ENCODE measurements around the gene ZNF319.

ZNF319 gene

GRCh38 chr16:57993438-57993837 lies 7.0 kb downstream of the ZNF319 start:
- H4K20me1 ChIP-seq: peaks cover 30 to 72% (median 53%) of the 10 kb centered on the region in 11 experiments; a peak in 21 of 22 replicates
- no peak overlapping the region for H3K4me3 ChIP-seq

GRCh38 chr16:57992084-57992483 lies 8.4 kb downstream of the ZNF319 start:
- peaks cover 10 to 42% (median 21%) of the 10 kb centered on the region in 10 experiments for H3K4me1 ChIP-seq
- TF ChIP-seq Cebpa-rat (IDR thresholded peaks at IDR 0.05): no peak
- no peak overlapping the region for H3K4me3 ChIP-seq
- no peaks in the 10 kb centered on the region for H3K9me3 ChIP-seq (replicated peaks in 1 of 11)
- peaks cover 21 to 43% (median 38%) of the 10 kb centered on the region in 11 experiments for H3K36me3 ChIP-seq
- H3K27ac ChIP-seq: no peak overlapping the region
- peaks cover 18 to 59% (median 39%) of the 10 kb centered on the region in 11 experiments; a peak in 20 of 22 replicates for H4K20me1 ChIP-seq
- no peak overlapping the region for H3K9ac ChIP-seq
- no peaks in the 10 kb centered on the region for H3K27me3 ChIP-seq
- H3K4me2 ChIP-seq: no peak overlapping the region

More at GRCh38 chr16:57993438-57993837, 7.0 kb downstream of the ZNF319 start:
- Histone ChIP-seq H3K9ac (peak overlapping the region in 5 of 11 experiments; percentile 2 to 53 (median 24); a peak in 3 of 22 replicates), H3K9me3 (replicated peaks in 1 of 11) (no peaks in the 10 kb centered on the region), H3K27ac (peak overlapping the region in 2 of 11 experiments; percentile 9 to 39; a peak in 2 of 22 replicates), H3K4me1 (peaks cover 17 to 56% (median 30%) of the 10 kb centered on the region in 10 experiments), H3K36me3 (peaks cover 34 to 55% (median 51%) of the 10 kb centered on the region in 11 experiments), H3K27me3 (no peaks in the 10 kb centered on the region), H3K4me2 (peak overlapping the region in 3 of 11 experiments; percentile 71 to 97 (median 96); a peak in 4 of 22 replicates)
- no peak for TF ChIP-seq Cebpa-rat (IDR thresholded peaks at IDR 0.05)

- Histone ChIP-seq H3K9ac (no peak overlapping the region), H3K4me1 (peaks cover 10 to 37% (median 21%) of the 10 kb centered on the region in 10 experiments), H4K20me1 (peaks cover 13 to 54% (median 34%) of the 10 kb centered on the region in 11 experiments; a peak in 18 of 22 replicates), H3K4me2 (no peak overlapping the region), H3K27ac (no peak overlapping the region), H3K4me3 (no peak overlapping the region), H3K27me3 (no peaks in the 10 kb centered on the region), H3K36me3 (peaks cover 17 to 38% (median 33%) of the 10 kb centered on the region in 11 experiments), H3K9me3 (replicated peaks in 1 of 11) (no peaks in the 10 kb centered on the region)
- no peak for TF ChIP-seq Cebpa-rat (IDR thresholded peaks at IDR 0.05)
Observed at GRCh38 chr16:57991551-57992059, 8.9 kb downstream of the ZNF319 start.

- H3K36me3 ChIP-seq: peaks cover 0 to 16% (median 8%) of the 10 kb centered on the region in 11 experiments; a peak in 14 of 22 replicates
- no peaks in the 10 kb centered on the region for H3K9me3 ChIP-seq (replicated peaks in 1 of 11)
- no peak for TF ChIP-seq Cebpa-rat (IDR thresholded peaks at IDR 0.05)
- no peak overlapping the region for H3K4me3 ChIP-seq
- H3K27me3 ChIP-seq: no peaks in the 10 kb centered on the region
- no peak overlapping the region for H3K9ac ChIP-seq
- no peak overlapping the region for H3K27ac ChIP-seq
- no peak overlapping the region for H3K4me2 ChIP-seq
- peaks cover 0 to 29% (median 10%) of the 10 kb centered on the region in 11 experiments; a peak in 16 of 22 replicates for H4K20me1 ChIP-seq
- peaks cover 7 to 20% (median 10%) of the 10 kb centered on the region in 10 experiments; a peak in 18 of 20 replicates for H3K4me1 ChIP-seq
Observed at GRCh38 chr16:57988929-57989328, 11.5 kb downstream of the ZNF319 start.

- peaks cover 0 to 3% (median 0%) of the 10 kb centered on the region in 11 experiments; a peak in 2 of 22 replicates for H3K36me3 ChIP-seq
- H3K27me3 ChIP-seq: no peaks in the 10 kb centered on the region
- no peak overlapping the region for H3K4me3 ChIP-seq
- no peaks in the 10 kb centered on the region for H3K9me3 ChIP-seq (replicated peaks in 1 of 11)
- peaks cover 5 to 13% (median 7%) of the 10 kb centered on the region in 10 experiments; a peak in 17 of 20 replicates for H3K4me1 ChIP-seq
- no peak overlapping the region for H3K27ac ChIP-seq
- peaks cover 0 to 16% (median 0%) of the 10 kb centered on the region in 11 experiments; a peak in 5 of 22 replicates for H4K20me1 ChIP-seq
- TF ChIP-seq Cebpa-rat (IDR thresholded peaks at IDR 0.05): no peak; a peak in 1 of 22 replicates
- H3K4me2 ChIP-seq: no peak overlapping the region
- no peak overlapping the region for H3K9ac ChIP-seq
Observed at GRCh38 chr16:57987441-57988177, 12.9 kb downstream of the ZNF319 start.

GRCh38 chr16:57986196-57986595 lies 14.3 kb downstream of the ZNF319 start:
- no peak overlapping the region; a peak in 1 of 22 replicates for H3K4me2 ChIP-seq
- no peak overlapping the region for H3K9ac ChIP-seq
- no peaks in the 10 kb centered on the region for H3K27me3 ChIP-seq
- no peak overlapping the region for H3K4me3 ChIP-seq
- H3K4me1 ChIP-seq: peaks cover 5 to 13% (median 7%) of the 10 kb centered on the region in 10 experiments; a peak in 17 of 20 replicates
- H3K27ac ChIP-seq: no peak overlapping the region
- TF ChIP-seq Cebpa-rat (IDR thresholded peaks at IDR 0.05): no peak
- no peaks in the 10 kb centered on the region for H3K9me3 ChIP-seq (replicated peaks in 1 of 11)
- no peaks in the 10 kb centered on the region for H3K36me3 ChIP-seq
- 0 out of 22 replicates have a peak, but pooled peaks cover 0 to 3% (median 0%) of the 10 kb centered on the region in 11 experiments for H4K20me1 ChIP-seq

GRCh38 chr16:57985204-57986181 lies 15.0 kb downstream of the ZNF319 start:
- Histone ChIP-seq H3K27me3 (no peaks in the 10 kb centered on the region), H4K20me1 (no peaks in the 10 kb centered on the region), H3K9me3 (replicated peaks in 1 of 11) (no peaks in the 10 kb centered on the region), H3K9ac (peak overlapping the region; percentile 40 to 64 (median 53); a peak in 15 of 22 replicates), H3K27ac (no peak overlapping the region; a peak in 2 of 22 replicates), H3K4me2 (peak overlapping the region; percentile 50 to 93 (median 77)), H3K4me3 (peak overlapping the region; percentile 47 to 69 (median 58)), H3K36me3 (no peaks in the 10 kb centered on the region), H3K4me1 (peaks cover 5 to 13% (median 7%) of the 10 kb centered on the region in 10 experiments; a peak in 17 of 20 replicates)
- TF ChIP-seq Cebpa-rat (IDR thresholded peaks at IDR 0.05): no peak

GRCh38 chr16:57984443-57985203 lies 15.8 kb downstream of the ZNF319 start:
- no peaks in the 10 kb centered on the region for H4K20me1 ChIP-seq
- peaks cover 5 to 13% (median 7%) of the 10 kb centered on the region in 10 experiments; a peak in 17 of 20 replicates for H3K4me1 ChIP-seq
- no peaks in the 10 kb centered on the region for H3K36me3 ChIP-seq
- peak overlapping the region; percentile 40 to 68 (median 53); a peak in 17 of 22 replicates for H3K9ac ChIP-seq
- no peaks in the 10 kb centered on the region for H3K9me3 ChIP-seq (replicated peaks in 1 of 11)
- no peak for TF ChIP-seq Cebpa-rat (IDR thresholded peaks at IDR 0.05)
- peak overlapping the region; percentile 47 to 69 (median 58) for H3K4me3 ChIP-seq
- H3K4me2 ChIP-seq: peak overlapping the region; percentile 75 to 93 (median 81)
- no peak overlapping the region; a peak in 1 of 22 replicates for H3K27ac ChIP-seq
- no peaks in the 10 kb centered on the region for H3K27me3 ChIP-seq

Measured in BLaER1 treated with 17β-estradiol and CSF1 and Interleukin-3, amounts not matched to agents 10 nM and 100 nM (cell line).